ENCODE data around the gene LAMA3. TPM values are rescaled to one million over a fixed set of nuclear protein-coding genes. Genes with fewer than 3 reads are reported as not detected.
A peak's percentile ranks its signal among the peaks of the same experiment; 100 is the strongest.

LAMA3 gene
- total and polyA plus RNA-seq, 8 donors, result 4.3 to 182 (median 26.6) TPM

DNA sequence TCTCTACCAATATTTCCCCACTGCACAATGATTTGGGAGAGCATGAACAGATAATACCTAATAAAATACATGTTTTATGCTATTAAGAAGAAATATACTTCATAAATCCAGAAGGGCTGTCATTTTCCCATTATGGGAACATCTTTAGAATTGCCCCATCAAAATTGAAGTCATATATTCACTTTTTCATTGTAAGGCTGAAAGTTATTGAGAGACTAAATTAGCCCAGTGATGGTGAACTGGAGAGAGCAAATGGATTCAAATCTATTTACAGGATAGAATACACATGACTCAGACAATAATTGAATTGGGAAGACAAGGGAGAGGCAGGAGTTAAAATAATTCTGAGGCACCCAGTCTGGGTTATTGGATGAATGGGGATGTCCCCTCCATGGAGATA is 245.6 kb downstream of the LAMA3 start:
- TF ChIP-seq, protein P1, sequence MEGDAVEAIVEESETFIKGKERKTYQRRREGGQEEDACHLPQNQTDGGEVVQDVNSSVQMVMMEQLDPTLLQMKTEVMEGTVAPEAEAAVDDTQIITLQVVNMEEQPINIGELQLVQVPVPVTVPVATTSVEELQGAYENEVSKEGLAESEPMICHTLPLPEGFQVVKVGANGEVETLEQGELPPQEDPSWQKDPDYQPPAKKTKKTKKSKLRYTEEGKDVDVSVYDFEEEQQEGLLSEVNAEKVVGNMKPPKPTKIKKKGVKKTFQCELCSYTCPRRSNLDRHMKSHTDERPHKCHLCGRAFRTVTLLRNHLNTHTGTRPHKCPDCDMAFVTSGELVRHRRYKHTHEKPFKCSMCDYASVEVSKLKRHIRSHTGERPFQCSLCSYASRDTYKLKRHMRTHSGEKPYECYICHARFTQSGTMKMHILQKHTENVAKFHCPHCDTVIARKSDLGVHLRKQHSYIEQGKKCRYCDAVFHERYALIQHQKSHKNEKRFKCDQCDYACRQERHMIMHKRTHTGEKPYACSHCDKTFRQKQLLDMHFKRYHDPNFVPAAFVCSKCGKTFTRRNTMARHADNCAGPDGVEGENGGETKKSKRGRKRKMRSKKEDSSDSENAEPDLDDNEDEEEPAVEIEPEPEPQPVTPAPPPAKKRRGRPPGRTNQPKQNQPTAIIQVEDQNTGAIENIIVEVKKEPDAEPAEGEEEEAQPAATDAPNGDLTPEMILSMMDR (IDR thresholded peaks at IDR 0.05), result no peak
- no peak for TF ChIP-seq EP300 (IDR thresholded peaks at IDR 0.05)
- no peak for TF ChIP-seq POLR2AphosphoS5 (IDR thresholded peaks at IDR 0.05)
- no peak for TF ChIP-seq POLR2A (IDR thresholded peaks at IDR 0.05)
- intact Hi-C loops (cut with DNase I; ENCODE audit: low total_unique reads), result loop anchor here (10.0 kb wide), 1 partner anchor 180 kb away; no protein-coding TSS in a partner anchor
- Histone ChIP-seq H3K27ac (no peak overlapping the region), H3K4me3 (no peak overlapping the region), H3K27me3 (no peaks in the 10 kb centered on the region), H3K4me1 (no peaks in the 10 kb centered on the region), H3K36me3 (peaks cover 0 to 42% (median 30%) of the 10 kb centered on the region in 4 donors), H3K9me3 (no peaks in the 10 kb centered on the region)
- no peak for DNase-seq

DNA sequence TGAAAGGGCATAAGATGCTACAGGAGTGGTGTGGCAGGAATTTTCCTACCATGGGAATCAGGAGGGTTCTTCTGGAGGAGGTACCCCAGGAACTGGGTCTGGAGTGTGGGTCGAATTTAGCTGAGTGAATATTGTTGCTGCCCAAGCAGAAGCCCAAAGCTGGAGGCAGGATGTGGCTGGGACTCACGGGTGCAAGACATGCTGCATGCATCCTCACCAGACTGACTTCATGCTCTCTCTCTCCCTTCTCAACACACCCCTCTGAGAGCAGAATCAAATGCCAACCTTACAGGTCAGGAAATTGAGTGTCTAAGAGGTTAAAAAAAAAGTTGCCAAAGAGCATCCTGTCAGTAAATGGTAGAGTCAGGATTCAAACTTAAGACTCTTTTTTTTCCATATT is 246.6 kb downstream of the LAMA3 start:
- no peak overlapping the region for H3K4me3 ChIP-seq
- intact Hi-C loops (cut with DNase I; ENCODE audit: low total_unique reads), result loop anchor here (10.0 kb wide), 1 partner anchor 179 kb away; no protein-coding TSS in a partner anchor
- WGBS, 5 donors, result 64 to 83% (median 80%) methylated on average over 2 of the region's 2 CpGs
- H3K4me1 ChIP-seq, result no peaks in the 10 kb centered on the region
- DNase-seq, result peak in 1 of 2 donors; percentile 29
- TF ChIP-seq, protein P1 (IDR thresholded peaks at IDR 0.05), result no peak
- TF ChIP-seq POLR2A (IDR thresholded peaks at IDR 0.05) (no peak), EP300 (IDR thresholded peaks at IDR 0.05) (no peak), POLR2AphosphoS5 (IDR thresholded peaks at IDR 0.05) (no peak)
- H3K27ac ChIP-seq, result no peak overlapping the region
- peaks cover 0 to 46% (median 33%) of the 10 kb centered on the region in 4 donors for H3K36me3 ChIP-seq
- no peaks in the 10 kb centered on the region for H3K27me3 ChIP-seq
- H3K9me3 ChIP-seq, result no peaks in the 10 kb centered on the region

DNA sequence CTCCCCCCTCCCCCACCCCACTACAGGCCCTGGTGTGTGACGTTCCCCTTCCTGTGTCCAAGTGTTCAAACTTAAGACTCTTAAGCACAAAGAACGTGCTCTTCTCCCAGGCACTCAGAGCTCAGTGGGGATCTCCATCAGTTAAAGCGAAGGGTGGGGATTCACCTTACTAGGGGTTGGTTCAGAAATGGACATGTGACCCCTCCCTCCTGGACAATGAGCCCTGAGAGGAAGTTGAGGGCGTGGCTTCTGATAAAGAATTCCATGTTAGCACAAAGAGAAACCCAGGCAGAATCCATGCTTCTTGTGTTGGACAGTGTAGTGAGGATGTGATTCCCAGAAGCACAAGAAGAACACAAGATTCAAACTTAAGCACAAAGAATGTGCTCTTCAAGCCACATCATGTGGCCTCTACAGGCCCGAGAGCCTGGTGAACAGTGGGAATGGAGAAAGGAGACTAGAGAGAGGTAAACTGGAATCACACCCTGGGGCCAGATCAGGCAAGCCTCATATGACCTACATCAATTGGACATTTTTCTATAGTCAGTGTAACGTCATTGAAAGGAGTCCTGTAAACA is 247.2 kb downstream of the LAMA3 start:
- TF ChIP-seq EP300 (IDR thresholded peaks at IDR 0.05) (no peak), POLR2AphosphoS5 (IDR thresholded peaks at IDR 0.05) (no peak), POLR2A (IDR thresholded peaks at IDR 0.05) (no peak)
- TF ChIP-seq, protein P1 (IDR thresholded peaks at IDR 0.05), result no peak
- 67 to 77% (median 74%) methylated on average over 6 of the region's 6 CpGs for whole genome bisulfite sequencing, 5 donors
- H3K4me3 ChIP-seq, result no peak overlapping the region
- DNase-seq, result no peak
- H3K36me3 ChIP-seq, result peaks cover 0 to 46% (median 31%) of the 10 kb centered on the region in 4 donors
- no peaks in the 10 kb centered on the region for H3K27me3 ChIP-seq
- intact Hi-C loops (cut with DNase I; ENCODE audit: low total_unique reads), result loop anchor here (10.0 kb wide), 1 partner anchor 178 kb away; no protein-coding TSS in a partner anchor
- no peaks in the 10 kb centered on the region for H3K9me3 ChIP-seq
- H3K4me1 ChIP-seq, result no peaks in the 10 kb centered on the region
- no peak overlapping the region for H3K27ac ChIP-seq

DNA sequence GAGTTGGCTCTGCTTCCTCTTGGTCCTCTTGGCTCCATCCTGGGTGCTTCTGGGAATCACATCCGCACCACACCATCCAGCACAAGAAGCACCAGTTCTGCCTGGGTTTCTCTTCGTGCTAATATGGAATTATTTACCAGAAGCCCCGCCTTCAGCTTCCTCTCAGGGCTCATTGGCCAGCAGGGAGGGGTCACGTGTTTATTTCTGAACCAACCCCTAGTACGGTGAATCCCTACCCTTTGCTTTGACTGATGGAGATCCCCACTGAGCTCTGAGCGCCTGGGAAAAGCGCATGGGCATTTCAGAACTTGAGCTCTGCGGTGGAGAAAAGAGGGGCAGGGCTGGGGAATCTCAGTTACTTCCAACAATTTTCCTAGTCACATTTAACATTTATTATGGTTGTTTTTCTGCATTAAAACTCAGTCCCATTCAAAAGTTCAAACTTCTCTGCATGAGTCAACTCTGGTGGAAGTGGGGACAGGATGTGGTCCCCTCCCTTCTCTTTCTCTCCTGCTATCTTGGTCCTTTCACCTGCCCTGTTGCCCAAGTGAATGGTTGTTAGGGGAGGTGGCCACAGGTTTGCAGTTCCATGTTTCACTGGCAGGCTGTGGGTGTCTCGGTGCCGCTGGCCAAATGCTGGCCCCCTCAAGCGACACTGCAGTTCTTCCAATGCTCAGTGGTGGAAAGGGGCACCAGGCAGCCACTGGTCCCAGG is 248.9 kb downstream of the LAMA3 start:
- no peak overlapping the region for H3K27ac ChIP-seq
- intact Hi-C loops (cut with DNase I; ENCODE audit: low total_unique reads), result loop anchor here (10.0 kb wide), 1 partner anchor 177 kb away; no protein-coding TSS in a partner anchor
- no peak for DNase-seq

More for the DNA sequence above, 248.9 kb downstream of the LAMA3 start:
- Histone ChIP-seq H3K9me3 (no peaks in the 10 kb centered on the region), H3K27me3 (no peaks in the 10 kb centered on the region), H3K4me3 (no peak overlapping the region), H3K4me1 (no peaks in the 10 kb centered on the region), H3K36me3 (peaks cover 0 to 37% (median 30%) of the 10 kb centered on the region in 4 donors)
- TF ChIP-seq EP300 (IDR thresholded peaks at IDR 0.05) (no peak), POLR2A (IDR thresholded peaks at IDR 0.05) (no peak), POLR2AphosphoS5 (IDR thresholded peaks at IDR 0.05) (no peak)
- TF ChIP-seq, protein P1 (IDR thresholded peaks at IDR 0.05), result no peak
- WGBS, 5 donors, result 86 to 93% (median 92%) methylated on average over 11 of the region's 11 CpGs
